Muscle layer of duodenum (tissue), 2 donors: ENCODE measurements around the gene CD200.
"Not testable (repeated sequence)": the region's sequence is repeated elsewhere in the genome, so short reads cannot be mapped to it uniquely, and the experiment has no call there.

Experiments
- H3K27ac ChIP-seq: one replicate; pipeline ENCODE4 v1.7.0; 2013; ENCODE audit warnings: mild to moderate bottlenecking, low read length
- H3K27me3 ChIP-seq: one replicate; pipeline ENCODE4 v1.7.0; 2013; ENCODE audit warnings: low read depth, mild to moderate bottlenecking, control low read depth, low read length
- H3K36me3 ChIP-seq, 2 donors: one replicate each; pipeline ENCODE4 v1.7.0; 2013; ENCODE audit warnings: low read length in 2 of 2, control low read depth in 1 of 2, mild to moderate bottlenecking in 1 of 2; ENCODE audit not compliant: insufficient read depth in 2 of 2, control insufficient read depth in 1 of 2
- H3K4me1 ChIP-seq, 2 donors: one replicate each; pipeline ENCODE4 v1.7.0; 2013; ENCODE audit warnings: low read length in 2 of 2, mild to moderate bottlenecking in 2 of 2, control low read depth in 1 of 2, moderate library complexity in 1 of 2; ENCODE audit not compliant: insufficient read depth in 2 of 2, control insufficient read depth in 1 of 2
- H3K4me3 ChIP-seq, 2 donors: one replicate each; pipeline ENCODE4 v1.7.0; 2013; ENCODE audit warnings: low read length in 2 of 2, low read depth in 1 of 2, mild to moderate bottlenecking in 1 of 2
- H3K9me3 ChIP-seq, 2 donors: one replicate each; pipeline ENCODE4 v1.7.0; 2013; ENCODE audit warnings: low read length in 2 of 2, control low read depth in 1 of 2, mild to moderate bottlenecking in 1 of 2; ENCODE audit not compliant: control insufficient read depth in 1 of 2
- donor health status: healthy.

CD200 gene

DNA sequence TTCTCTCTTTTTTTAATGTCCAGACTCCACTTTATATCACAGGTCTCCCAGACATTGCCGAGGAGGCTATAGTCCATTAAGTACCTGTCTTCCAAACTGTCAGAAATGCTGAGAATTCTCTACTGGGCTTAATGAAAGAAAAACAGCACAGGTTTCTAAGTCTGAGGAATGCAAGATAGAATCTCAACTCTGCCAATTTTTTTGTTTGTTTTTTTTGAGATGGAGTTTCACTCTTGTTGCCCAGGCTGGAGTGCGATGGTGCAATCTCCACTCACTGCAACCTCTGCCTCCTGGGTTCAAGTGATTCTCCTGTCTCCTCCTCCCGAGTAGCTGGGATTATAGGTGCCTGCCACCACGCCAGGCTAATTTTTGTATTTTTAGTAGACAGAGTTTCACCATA is 45.4 kb downstream of the CD200 start:
- H3K36me3 ChIP-seq, H3K4me1 ChIP-seq, H3K4me3 ChIP-seq, H3K27me3 ChIP-seq, H3K27ac ChIP-seq, H3K9me3 ChIP-seq: not testable (repeated sequence)

DNA sequence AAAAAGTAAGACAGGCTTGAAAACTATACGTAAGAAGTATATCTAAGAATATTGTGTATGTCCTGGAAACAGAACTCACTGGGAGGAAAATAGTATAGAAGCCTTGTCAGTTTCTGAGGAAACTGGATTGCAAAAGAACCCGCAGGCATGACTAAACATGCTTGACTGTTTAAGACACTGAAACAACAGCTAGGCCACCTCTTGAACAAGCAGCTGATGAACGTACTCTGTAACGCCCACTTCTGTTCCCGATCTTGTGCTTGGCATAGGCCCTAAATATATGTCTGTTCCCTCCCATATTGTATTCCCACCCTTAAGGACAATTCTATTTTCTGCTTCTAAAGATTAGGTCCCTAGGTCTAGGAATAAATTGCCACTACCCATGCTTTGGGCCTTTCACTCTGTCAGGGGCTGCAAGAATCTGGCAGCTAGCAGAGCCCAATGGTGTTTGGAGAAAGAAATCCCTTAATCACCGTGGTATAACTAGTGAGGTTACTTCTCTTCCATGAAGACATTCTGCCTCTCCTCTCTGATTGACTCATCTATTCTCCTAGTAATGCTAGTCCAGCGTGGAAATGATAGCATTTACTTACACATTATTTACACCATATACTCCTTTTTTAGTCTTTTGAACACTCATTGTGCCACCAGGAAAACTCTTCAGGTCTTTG is 46.2 kb downstream of the CD200 start:
- no peaks in the 10 kb centered on the region for H3K36me3 ChIP-seq
- H3K4me1 ChIP-seq: no peaks in the 10 kb centered on the region
- H3K27me3 ChIP-seq: no peaks in the 10 kb centered on the region
- H3K27ac ChIP-seq: no peak overlapping the region
- H3K4me3 ChIP-seq: no peak overlapping the region
- H3K9me3 ChIP-seq: no peaks in the 10 kb centered on the region

DNA sequence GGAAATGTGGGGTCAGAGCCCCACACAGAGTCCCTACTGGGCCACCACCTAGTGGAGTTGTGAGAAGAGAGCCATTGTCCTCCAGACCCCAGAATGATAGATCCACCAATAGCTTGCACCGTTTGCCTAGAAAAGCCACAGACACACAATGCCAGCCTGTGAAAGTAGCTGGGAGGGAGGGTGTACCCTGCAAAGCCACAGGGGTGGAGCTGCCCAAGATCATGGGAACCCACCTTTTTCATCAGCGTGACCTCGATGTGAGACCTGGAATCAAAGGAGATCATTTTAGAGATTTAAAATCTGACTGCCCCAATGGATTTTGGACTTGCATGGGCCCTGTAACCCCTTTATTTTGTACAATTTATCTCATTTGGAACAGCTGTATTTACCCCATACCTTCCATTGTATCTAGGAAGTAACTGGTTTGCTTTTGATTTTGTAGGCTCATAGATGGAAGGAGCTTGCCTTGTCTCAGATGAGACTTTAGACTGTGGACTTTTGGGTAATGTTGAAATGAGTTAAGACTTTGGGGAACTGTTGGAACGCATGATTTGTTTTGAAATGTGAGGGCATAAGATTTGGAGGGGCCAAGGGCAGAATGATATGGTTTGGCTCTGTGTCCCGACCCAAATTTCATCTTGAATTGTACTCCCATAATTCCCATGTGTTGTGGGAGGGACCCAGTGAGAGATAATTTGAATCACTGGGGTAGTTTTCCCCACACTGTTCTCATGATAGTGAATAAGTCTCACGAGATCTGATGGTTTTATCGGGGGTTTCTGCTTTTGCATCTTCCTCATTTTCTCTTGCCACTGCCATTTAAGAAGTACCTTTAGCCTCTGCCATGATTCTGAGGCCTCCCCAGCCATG is 49.0 kb downstream of the CD200 start:
- H3K27me3 ChIP-seq: no peaks in the 10 kb centered on the region
- H3K27ac ChIP-seq: no peak overlapping the region
- no peaks in the 10 kb centered on the region for H3K9me3 ChIP-seq
- H3K36me3 ChIP-seq: no peaks in the 10 kb centered on the region
- no peak overlapping the region for H3K4me3 ChIP-seq
- H3K4me1 ChIP-seq: no peaks in the 10 kb centered on the region

DNA sequence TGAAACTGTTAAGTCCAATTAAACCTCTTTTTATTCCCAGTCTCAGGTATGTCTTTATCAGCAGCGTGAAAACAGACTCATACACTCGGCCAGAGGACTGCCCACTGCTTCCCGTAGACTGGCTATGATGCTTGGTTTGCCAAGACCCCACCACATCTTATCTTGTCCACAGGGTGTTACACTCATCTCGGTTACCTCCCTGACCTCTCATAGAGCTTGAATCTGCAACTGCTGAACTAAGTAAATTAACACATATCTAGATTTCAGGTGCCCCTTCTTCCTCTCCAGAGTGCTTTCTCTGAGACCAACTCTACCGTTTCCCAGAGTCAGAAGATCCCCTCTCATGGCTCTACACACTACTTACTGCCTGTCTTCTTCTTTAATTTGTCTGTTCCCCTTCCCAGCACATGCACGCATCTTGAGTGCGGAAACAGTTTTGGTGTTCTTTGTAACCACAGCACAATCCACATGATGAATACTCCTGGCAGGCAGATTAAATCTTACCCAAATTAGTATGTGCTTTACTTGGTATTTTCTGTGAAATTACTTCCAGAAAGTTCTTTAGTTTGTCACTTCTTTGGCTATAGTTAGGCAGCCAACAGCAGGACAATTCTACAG is 49.7 kb downstream of the CD200 start:
- Histone ChIP-seq H3K27me3 (no peaks in the 10 kb centered on the region), H3K27ac (no peak overlapping the region), H3K4me3 (no peak overlapping the region), H3K9me3 (no peaks in the 10 kb centered on the region), H3K36me3 (no peaks in the 10 kb centered on the region), H3K4me1 (no peaks in the 10 kb centered on the region)

DNA sequence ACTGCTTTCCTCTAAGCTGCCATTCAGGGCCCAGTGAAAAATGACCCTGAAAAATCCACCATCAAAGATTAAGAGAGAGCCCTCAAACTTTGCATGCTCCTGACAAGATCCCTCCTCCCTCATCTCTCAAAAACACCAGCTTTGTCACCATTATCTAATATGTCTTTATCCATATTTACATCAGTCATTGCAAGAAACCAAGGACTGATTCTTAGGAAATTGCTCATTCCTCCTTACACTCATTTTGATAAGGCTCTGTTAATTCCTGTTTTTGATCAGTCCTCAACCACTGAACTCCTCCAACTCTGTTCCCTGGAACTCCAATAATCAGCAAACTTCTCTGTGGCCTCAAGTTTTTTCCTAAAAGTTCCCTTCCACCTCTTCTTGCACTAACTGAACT is 51.8 kb downstream of the CD200 start:
- no peaks in the 10 kb centered on the region for H3K4me1 ChIP-seq
- H3K36me3 ChIP-seq: no peaks in the 10 kb centered on the region
- H3K4me3 ChIP-seq: no peak overlapping the region
- no peaks in the 10 kb centered on the region for H3K9me3 ChIP-seq
- no peaks in the 10 kb centered on the region for H3K27me3 ChIP-seq
- H3K27ac ChIP-seq: no peak overlapping the region

DNA sequence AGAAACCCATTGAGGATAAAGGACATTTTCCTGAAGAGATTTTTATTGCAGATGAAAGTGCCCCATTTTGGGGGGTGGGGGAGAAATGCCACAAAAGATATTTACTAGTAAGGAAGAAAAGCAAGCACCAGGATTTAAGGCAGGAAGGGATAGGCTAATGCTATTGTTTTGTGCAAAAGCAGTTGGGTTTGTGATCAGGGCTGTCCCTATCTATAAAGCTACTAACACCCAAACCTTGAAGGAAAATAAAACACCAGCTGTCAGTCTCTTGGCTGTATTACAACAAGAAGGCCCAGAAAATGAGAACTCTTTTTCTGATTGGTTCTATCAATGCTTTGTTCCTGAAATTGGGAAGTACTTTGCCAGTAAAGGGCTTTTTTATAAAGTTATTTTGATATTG is 56.0 kb downstream of the CD200 start:
- no peaks in the 10 kb centered on the region for H3K9me3 ChIP-seq
- no peaks in the 10 kb centered on the region for H3K27me3 ChIP-seq
- H3K4me3 ChIP-seq: no peak overlapping the region
- no peak overlapping the region for H3K27ac ChIP-seq
- no peaks in the 10 kb centered on the region for H3K36me3 ChIP-seq
- H3K4me1 ChIP-seq: peaks cover 3 to 11% of the 10 kb centered on the region in 2 donors

DNA sequence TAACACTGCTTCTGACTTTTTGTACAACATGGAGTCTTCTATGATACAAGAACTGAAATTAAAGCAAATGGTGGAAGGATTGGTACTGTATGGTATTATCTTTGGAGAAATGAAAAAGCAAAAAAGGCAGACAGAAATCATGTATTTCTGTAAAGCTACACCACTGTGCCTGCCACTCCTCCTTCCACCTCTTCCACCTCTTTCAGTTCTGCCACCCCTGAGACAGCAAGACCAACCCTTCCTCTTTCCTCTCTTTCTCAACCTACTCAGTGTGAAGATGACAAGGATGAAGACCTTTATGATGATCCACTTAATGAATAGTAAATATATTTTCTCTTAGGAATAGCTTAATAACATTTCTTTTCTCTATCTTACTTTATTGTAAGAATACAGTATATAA is 57.0 kb downstream of the CD200 start:
- H3K4me3 ChIP-seq: no peak overlapping the region
- H3K36me3 ChIP-seq: no peaks in the 10 kb centered on the region
- no peak overlapping the region for H3K27ac ChIP-seq
- peaks cover 3 to 17% of the 10 kb centered on the region in 2 donors for H3K4me1 ChIP-seq
- no peaks in the 10 kb centered on the region for H3K27me3 ChIP-seq
- H3K9me3 ChIP-seq: no peaks in the 10 kb centered on the region

DNA sequence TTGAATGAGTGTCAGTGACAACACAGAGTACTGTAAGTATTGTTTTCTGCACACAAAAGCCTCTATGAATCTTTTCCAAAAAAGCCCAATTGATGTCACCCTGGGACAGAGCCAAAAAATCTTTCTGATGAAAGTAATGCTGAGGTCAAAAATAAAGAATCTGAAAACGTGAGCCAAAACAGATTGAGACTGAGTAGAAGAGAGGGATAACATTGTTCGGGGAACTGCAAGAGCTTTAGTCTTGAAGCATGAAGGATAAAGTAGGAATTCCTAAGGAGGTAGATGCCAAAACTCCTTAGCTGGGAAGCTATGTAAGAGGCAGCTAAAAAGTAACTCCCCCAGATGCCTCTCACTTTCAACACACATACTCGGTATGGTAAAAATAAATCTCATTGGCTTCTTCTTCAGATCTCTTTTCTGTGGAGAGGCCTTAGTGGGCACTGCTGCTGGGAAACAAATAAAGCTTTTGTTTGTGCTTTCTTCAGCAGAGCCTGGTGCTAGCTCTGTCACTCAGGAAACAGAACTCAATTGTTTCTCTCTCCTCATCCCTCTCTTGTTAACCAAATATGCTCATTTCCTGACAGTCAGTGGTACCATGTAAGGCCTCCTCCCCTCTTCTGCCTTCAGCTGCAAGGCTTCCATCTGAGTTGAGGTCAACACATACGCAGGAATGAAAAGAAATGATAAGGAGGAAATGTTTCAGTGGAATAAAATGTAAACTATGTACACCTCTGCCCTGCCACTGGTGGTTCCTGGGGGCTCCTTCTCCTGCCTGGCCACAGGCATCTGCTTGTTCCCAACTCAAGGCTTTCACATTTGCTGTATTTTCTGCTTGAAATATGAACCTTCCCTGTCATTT is 58.1 kb downstream of the CD200 start:
- peak overlapping the region in 1 of 2 donors; percentile 17 for H3K4me3 ChIP-seq
- no peaks in the 10 kb centered on the region for H3K27me3 ChIP-seq

DNA sequence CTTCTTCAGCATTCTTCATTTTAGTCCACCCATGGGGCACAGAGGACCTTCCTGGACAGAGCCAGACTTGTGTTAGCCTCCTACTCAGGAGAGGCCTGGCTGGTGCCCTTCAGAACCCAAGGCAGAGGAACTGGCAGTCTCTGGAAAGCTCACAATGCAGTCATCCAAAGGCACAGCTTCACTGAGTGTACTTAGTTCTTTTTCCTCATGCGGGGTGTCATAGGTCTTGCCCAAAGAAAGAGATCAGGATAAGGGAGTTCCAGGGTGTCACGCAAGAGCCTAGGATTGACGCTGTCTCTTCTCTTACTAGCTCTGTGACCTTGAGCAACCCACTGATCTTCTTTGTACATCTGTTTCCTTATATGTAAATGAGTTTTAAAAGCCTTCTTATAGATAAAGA is 58.7 kb downstream of the CD200 start:
- H3K4me3 ChIP-seq: peak overlapping the region in 1 of 2 donors; percentile 17
- H3K9me3 ChIP-seq: no peaks in the 10 kb centered on the region
- no peaks in the 10 kb centered on the region for H3K36me3 ChIP-seq
- peak overlapping the region; percentile 65 for H3K27ac ChIP-seq
- peaks cover 3 to 22% of the 10 kb centered on the region in 2 donors for H3K4me1 ChIP-seq
- H3K27me3 ChIP-seq: no peaks in the 10 kb centered on the region

More for the DNA sequence above, 58.1 kb downstream of the CD200 start:
- Histone ChIP-seq H3K4me1 (peaks cover 3 to 22% of the 10 kb centered on the region in 2 donors), H3K36me3 (no peaks in the 10 kb centered on the region), H3K27ac (peak overlapping the region; percentile 65), H3K9me3 (no peaks in the 10 kb centered on the region)

DNA sequence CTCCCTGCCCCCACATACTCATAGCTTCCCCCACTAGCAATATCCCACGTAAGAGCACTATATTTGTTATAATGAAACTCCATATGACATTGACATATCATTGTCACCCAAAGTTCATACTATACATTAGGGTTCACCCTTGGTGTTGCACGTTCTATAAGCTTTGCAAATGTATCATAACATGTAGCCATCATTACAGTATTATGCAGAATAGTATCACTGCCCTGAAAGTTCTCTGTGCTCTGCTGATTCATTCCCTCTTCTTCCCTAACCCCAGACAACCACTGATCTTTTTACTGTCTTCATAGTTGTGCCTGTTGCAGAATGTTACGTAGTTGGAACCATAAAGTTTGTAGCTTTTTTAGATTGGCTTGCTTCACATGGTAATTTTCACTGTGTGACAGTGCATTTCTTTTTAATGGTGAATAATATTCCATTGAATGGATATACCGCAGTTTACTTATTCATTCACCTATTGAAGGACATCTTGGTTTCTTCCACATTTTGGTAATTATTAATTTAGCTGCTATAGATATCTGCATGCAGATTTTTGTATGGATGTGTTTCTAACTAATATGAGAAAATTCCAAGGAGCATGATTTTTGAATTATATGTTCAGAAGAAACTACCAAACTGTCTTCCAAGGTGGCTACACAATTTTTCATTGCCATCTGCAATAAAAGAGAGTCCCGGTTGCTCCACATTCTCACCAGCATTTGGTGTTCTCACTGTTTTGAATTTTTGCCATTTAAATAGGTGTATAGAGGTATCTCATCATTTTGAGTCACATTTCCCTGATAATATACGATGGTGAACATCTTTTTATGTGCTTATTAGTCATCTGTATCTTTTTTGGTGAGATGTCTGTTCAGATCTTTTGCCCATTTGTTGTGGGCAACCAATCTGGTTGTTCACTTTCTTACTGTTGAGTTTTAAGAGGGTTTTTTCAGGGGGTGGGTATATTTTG is 59.7 kb downstream of the CD200 start:
- no peak overlapping the region for H3K4me3 ChIP-seq
- H3K27me3 ChIP-seq: no peaks in the 10 kb centered on the region
- no peaks in the 10 kb centered on the region for H3K36me3 ChIP-seq
- H3K4me1 ChIP-seq: peaks cover 3 to 22% of the 10 kb centered on the region in 2 donors
- no peaks in the 10 kb centered on the region for H3K9me3 ChIP-seq
- no peak overlapping the region for H3K27ac ChIP-seq
